Lower lobe of right lung (tissue), 2 donors: Measurements from ENCODE around the gene PLXNA4. TPM values are rescaled to one million over a fixed set of nuclear protein-coding genes. Genes with fewer than 3 reads are reported as not detected.
A peak's percentile ranks its signal among the peaks of the same experiment; 100 is the strongest.

Experiments
- ATAC-seq, 2 donors: fragments of 200-7000 bp; cut with Tn5 transposase; one replicate each; pipeline ENCODE4 v1.9.1; 2020 to 2022; ENCODE audit warnings: mild to moderate bottlenecking in 2 of 2, moderate library complexity in 2 of 2
- DNase-seq: peaks from one replicate; pipeline ENCODE4 v3.0.0-alpha.2; 2020
- H3K27ac ChIP-seq: fragments of 200-600 bp; one replicate; pipeline ENCODE4 v1.8.0; 2022
- H3K27me3 ChIP-seq: fragments of 200-600 bp; one replicate; pipeline ENCODE4 v1.8.0; 2022; ENCODE audit warnings: low read depth
- H3K36me3 ChIP-seq: fragments of 200-600 bp; one replicate; pipeline ENCODE4 v1.8.0; 2022; ENCODE audit warnings: mild to moderate bottlenecking
- H3K4me1 ChIP-seq: fragments of 200-600 bp; one replicate; pipeline ENCODE4 v1.8.0; 2022
- H3K4me3 ChIP-seq: fragments of 200-600 bp; one replicate; pipeline ENCODE4 v1.8.0; 2022; ENCODE audit warnings: mild to moderate bottlenecking
- H3K9me3 ChIP-seq: fragments of 200-600 bp; one replicate; pipeline ENCODE4 v1.8.0; 2022
- intact Hi-C: fragments of 100-400 bp; cut with DNase I; formaldehyde crosslinking; loops from one replicate; pipeline ENCODE4 v1.11.0; 2022
- total RNA-seq: library from RNA; stranded (reverse); fragmentation: NEBNext Ultra II Directional; extraction: Animal tissue kit (Norgen Biotek cat#: 25700); gene quantifications from one replicate; pipeline ENCODE4 v1.2.1, GENCODE V29; 2021
- TF ChIP-seq, protein P1 (sequence below): fragments of 200-600 bp; IDR thresholded peaks from one replicate; pipeline ENCODE4 v1.8.0; 2022; ENCODE audit warnings: antibody characterized with exemption, mild to moderate bottlenecking
- donor health status: DM: no; HTN: yes; CAD: no; lungs with severe emphysema.

The PLXNA4 gene
- total RNA-seq, 1 donor from 2014 or later: 4.3 TPM

DNA sequence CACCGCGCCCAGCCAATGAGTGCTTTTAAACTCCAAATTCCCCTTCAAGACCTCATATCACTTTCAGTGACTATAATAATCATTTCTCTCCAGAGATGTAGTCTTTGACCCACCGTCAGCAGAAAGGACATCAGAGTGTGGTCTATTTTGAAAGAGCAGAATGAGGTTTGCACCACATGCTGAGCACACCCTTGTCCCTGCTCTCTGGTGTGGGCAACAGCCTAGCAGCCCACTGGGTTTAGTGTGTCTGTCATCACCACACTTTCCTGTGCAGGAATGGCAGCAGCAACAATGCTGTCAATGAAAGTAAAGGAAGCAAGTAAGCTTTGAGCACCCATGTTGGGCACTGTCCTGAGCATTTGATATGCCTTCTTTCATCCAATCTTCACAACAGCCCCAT is 122.4 kb downstream of the PLXNA4 start:
- H3K36me3 ChIP-seq: no peaks in the 10 kb centered on the region
- no peaks in the 10 kb centered on the region for H3K9me3 ChIP-seq
- H3K27ac ChIP-seq: no peak overlapping the region
- H3K27me3 ChIP-seq: no peaks in the 10 kb centered on the region
- TF ChIP-seq, protein P1, sequence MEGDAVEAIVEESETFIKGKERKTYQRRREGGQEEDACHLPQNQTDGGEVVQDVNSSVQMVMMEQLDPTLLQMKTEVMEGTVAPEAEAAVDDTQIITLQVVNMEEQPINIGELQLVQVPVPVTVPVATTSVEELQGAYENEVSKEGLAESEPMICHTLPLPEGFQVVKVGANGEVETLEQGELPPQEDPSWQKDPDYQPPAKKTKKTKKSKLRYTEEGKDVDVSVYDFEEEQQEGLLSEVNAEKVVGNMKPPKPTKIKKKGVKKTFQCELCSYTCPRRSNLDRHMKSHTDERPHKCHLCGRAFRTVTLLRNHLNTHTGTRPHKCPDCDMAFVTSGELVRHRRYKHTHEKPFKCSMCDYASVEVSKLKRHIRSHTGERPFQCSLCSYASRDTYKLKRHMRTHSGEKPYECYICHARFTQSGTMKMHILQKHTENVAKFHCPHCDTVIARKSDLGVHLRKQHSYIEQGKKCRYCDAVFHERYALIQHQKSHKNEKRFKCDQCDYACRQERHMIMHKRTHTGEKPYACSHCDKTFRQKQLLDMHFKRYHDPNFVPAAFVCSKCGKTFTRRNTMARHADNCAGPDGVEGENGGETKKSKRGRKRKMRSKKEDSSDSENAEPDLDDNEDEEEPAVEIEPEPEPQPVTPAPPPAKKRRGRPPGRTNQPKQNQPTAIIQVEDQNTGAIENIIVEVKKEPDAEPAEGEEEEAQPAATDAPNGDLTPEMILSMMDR: no peak
- no peak overlapping the region for H3K4me3 ChIP-seq
- H3K4me1 ChIP-seq: no peaks in the 10 kb centered on the region
- ATAC-seq (no peak), DNase-seq (no peak)
- intact Hi-C loops: no loop called here

DNA sequence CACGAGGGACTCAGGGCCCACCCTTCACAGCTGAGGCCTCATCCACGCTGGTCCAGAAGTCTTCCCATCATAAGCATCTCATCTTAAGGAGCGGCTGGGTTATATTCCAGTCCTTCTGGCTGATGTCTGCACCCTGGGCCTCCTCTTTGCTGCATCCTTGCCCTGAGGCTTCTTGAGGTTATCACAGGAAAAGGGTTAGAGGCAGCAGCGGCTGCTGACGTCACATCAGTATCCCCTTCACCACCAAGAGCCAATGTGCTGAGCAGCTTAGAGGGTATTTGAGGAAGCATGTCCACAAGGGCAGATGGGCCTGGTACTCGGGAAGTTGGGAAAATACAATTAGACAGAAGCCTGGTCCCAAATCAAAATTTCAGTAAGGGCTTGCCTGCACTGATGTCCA is 125.1 kb downstream of the PLXNA4 start:
- no peaks in the 10 kb centered on the region for H3K36me3 ChIP-seq
- TF ChIP-seq, protein P1: no peak
- intact Hi-C loops: no loop called here
- no peaks in the 10 kb centered on the region for H3K4me1 ChIP-seq
- no peak overlapping the region for H3K27ac ChIP-seq
- H3K4me3 ChIP-seq: no peak overlapping the region
- ATAC-seq: peak in 1 of 2 donors; percentile 41
- H3K9me3 ChIP-seq: no peaks in the 10 kb centered on the region
- no peak for DNase-seq
- H3K27me3 ChIP-seq: no peaks in the 10 kb centered on the region

DNA sequence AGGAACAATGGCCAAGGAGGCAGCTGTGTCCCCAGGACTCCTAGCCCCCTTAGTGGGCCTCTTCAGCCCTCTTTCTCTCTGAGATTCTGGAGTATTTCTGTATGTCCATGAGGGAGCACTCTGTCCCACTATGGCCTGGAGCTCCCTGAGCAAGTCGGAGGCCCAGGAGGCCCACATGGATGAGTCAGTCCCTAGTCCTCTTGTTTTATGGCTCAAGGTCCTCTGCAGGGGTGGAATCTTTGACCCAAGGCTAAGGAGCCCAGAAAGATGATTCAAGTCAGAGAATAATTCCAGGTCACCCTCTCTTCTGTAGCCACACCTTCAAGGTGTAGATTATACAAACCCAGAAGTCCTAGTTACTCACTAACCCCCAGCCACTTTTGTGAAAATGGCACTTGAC is 125.6 kb downstream of the PLXNA4 start:
- no peaks in the 10 kb centered on the region for H3K27me3 ChIP-seq
- no peak overlapping the region for H3K27ac ChIP-seq
- intact Hi-C loops: no loop called here
- ATAC-seq: no peak
- H3K4me1 ChIP-seq: no peaks in the 10 kb centered on the region
- TF ChIP-seq, protein P1: no peak
- no peaks in the 10 kb centered on the region for H3K36me3 ChIP-seq
- DNase-seq: no peak
- no peaks in the 10 kb centered on the region for H3K9me3 ChIP-seq
- H3K4me3 ChIP-seq: no peak overlapping the region

DNA sequence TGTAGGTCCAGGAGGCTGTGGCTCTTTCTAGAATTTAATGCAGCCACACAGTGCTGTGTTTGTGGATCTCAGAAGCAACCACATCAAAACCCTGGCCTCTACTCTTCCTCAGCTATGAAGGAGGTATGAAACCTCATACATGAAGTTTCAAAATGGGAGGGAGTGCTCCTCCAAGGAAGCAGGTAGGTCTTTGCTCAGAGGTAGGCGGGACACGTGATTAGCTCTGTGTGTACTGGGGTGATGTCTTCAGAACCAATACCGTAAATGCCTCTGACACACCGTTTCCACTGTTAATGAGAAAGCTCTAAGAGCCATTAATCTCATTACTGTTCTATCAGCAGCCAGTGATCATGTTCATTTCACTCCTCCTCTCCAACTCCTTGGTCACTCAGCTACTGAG is 126.1 kb downstream of the PLXNA4 start:
- intact Hi-C loops: no loop called here
- TF ChIP-seq, protein P1: no peak
- Histone ChIP-seq H3K36me3 (no peaks in the 10 kb centered on the region), H3K27ac (no peak overlapping the region), H3K9me3 (no peaks in the 10 kb centered on the region), H3K4me3 (no peak overlapping the region), H3K4me1 (no peaks in the 10 kb centered on the region), H3K27me3 (no peaks in the 10 kb centered on the region)
- ATAC-seq (no peak), DNase-seq (no peak)

DNA sequence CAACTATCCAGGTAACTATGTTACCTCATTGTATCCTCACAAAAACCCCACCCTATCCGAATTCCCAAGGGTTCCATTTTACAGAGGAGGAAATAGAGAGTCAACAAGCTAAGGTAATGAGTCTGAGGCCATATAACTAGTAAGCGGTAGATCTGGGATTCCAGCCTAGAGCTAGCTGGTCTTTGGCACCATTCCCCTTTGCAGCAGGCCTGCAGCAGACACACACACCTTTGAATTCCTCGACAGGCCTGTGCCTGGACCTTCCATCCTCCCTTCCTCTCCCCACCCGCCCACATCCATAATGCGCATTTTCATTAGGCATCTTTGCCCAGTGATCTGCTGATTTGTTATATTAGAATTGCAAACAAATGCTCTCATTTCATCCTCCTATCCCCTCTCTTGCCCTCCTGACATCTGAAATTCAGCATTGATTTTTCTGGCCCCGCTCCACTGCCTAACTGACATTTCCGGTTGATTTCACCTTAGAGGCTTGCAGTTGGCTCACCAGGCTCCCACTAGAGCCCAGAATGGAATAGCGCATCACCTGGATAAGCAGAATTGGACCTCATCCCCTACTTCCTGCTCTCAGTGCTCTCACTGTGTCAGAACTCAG is 129.5 kb downstream of the PLXNA4 start:
- H3K27me3 ChIP-seq: no peaks in the 10 kb centered on the region
- no peaks in the 10 kb centered on the region for H3K9me3 ChIP-seq
- TF ChIP-seq, protein P1: no peak
- no peak for DNase-seq
- no peaks in the 10 kb centered on the region for H3K4me1 ChIP-seq
- ATAC-seq: no peak
- H3K36me3 ChIP-seq: no peaks in the 10 kb centered on the region
- no peak overlapping the region for H3K27ac ChIP-seq
- intact Hi-C loops: no loop called here
- H3K4me3 ChIP-seq: no peak overlapping the region
